Stimulated activated memory B cell treated with anti-CD40 and anti-IgM and Interleukin-4, amounts not matched to agents 10 μg/mL and 1 μg/mL and 100 μg/mL, for 72 hours (primary cell): ENCODE data around the gene NUCKS1.
"Not testable (repeated sequence)": the region's sequence is repeated elsewhere in the genome, so short reads cannot be mapped to it uniquely, and the experiment has no call there.

Experiments used
- ATAC-seq: fragments of 150-1000 bp; cut with Tn5 transposase; 2 replicates; pipeline ENCODE4 v1.10.0; 2021
- H3K27ac Mint-ChIP-seq: one replicate; pipeline ENCODE4 v1.8.0; 2022; ENCODE audit warnings: mild to moderate bottlenecking, mixed read lengths
- H3K27me3 Mint-ChIP-seq: one replicate; pipeline ENCODE4 v1.8.0; 2022; ENCODE audit warnings: mixed read lengths
- H3K36me3 Mint-ChIP-seq: one replicate; pipeline ENCODE4 v1.8.0; 2022; ENCODE audit warnings: mixed read lengths
- H3K4me1 Mint-ChIP-seq: one replicate; pipeline ENCODE4 v1.8.0; 2022; ENCODE audit warnings: mixed read lengths
- H3K4me3 Mint-ChIP-seq: one replicate; pipeline ENCODE4 v1.8.0; 2022; ENCODE audit warnings: mild to moderate bottlenecking, moderate library complexity, mixed read lengths
- H3K9me3 Mint-ChIP-seq: one replicate; pipeline ENCODE4 v1.8.0; 2022; ENCODE audit warnings: mixed read lengths

Gene NUCKS1

GRCh38 chr1:205720740-205721139, 29.2 kb downstream of the NUCKS1 start:
- peaks cover 61% of the 10 kb centered on the region for H3K36me3 Mint-ChIP-seq
- H3K27ac Mint-ChIP-seq, H3K4me1 Mint-ChIP-seq, H3K9me3 Mint-ChIP-seq, H3K4me3 Mint-ChIP-seq, ATAC-seq, H3K27me3 Mint-ChIP-seq: not testable (repeated sequence)

DNA sequence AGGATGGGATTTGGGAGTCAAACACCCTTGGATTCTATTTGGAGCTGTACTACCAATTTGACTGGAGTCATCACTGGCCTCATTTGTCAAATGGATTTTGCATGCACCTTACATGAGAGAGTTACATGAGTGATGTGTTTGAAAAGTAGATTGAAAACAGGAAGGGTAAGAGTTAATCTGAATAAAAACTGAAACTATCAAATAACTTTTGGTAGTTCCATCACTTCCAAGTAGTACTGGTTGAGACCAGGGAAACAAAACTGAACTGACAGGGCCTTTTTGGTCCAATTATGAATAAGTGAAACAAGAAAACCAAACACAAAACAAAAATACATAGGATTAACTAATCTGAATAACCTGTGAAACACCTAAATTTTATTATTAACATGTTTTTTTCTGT, 30.2 kb downstream of the NUCKS1 start:
- ATAC-seq, result no peak
- H3K4me3 Mint-ChIP-seq, result no peak overlapping the region
- H3K27ac Mint-ChIP-seq, result no peak overlapping the region
- no peaks in the 10 kb centered on the region for H3K27me3 Mint-ChIP-seq
- no peaks in the 10 kb centered on the region for H3K4me1 Mint-ChIP-seq
- no peaks in the 10 kb centered on the region for H3K9me3 Mint-ChIP-seq
- H3K36me3 Mint-ChIP-seq, result peaks cover 68% of the 10 kb centered on the region

DNA sequence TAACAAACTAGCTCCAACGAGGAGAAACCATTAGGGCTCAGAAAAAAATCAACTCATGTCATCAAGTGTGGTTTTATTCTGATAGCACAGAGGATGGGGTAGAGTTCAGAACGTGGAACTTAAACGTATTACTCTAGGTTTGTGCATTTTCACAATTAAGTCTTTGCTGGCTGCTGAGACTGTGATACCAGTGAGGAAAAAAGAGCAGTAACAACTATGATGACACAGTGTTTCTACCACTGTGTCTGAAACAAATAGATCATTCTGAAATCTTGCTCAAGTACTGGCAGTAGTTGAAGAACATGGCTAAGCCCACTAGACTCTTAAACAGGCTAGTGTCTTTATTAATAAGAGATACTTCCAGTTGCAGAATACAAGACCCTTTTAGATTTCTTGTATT, 31.0 kb downstream of the NUCKS1 start:
- Mint-ChIP-seq H3K27me3 (no peaks in the 10 kb centered on the region), H3K4me3 (no peak overlapping the region), H3K36me3 (peaks cover 68% of the 10 kb centered on the region), H3K4me1 (no peaks in the 10 kb centered on the region), H3K27ac (no peak overlapping the region), H3K9me3 (no peaks in the 10 kb centered on the region)
- no peak for ATAC-seq

- no peaks in the 10 kb centered on the region for H3K9me3 Mint-ChIP-seq
- peaks cover 52% of the 10 kb centered on the region for H3K36me3 Mint-ChIP-seq
- H3K4me1 Mint-ChIP-seq, result no peaks in the 10 kb centered on the region
- no peak overlapping the region for H3K27ac Mint-ChIP-seq
- no peaks in the 10 kb centered on the region for H3K27me3 Mint-ChIP-seq
- no peak overlapping the region for H3K4me3 Mint-ChIP-seq
- ATAC-seq, result no peak
These were observed 33.4 kb downstream of the NUCKS1 start for GRCh38 chr1:205716371-205717132.

GRCh38 chr1:205715628-205716027, 34.4 kb downstream of the NUCKS1 start:
- no peak overlapping the region for H3K4me3 Mint-ChIP-seq
- no peaks in the 10 kb centered on the region for H3K27me3 Mint-ChIP-seq
- peak overlapping the region; percentile 49 for H3K27ac Mint-ChIP-seq
- H3K9me3 Mint-ChIP-seq, result no peaks in the 10 kb centered on the region
- ATAC-seq, result no peak
- H3K36me3 Mint-ChIP-seq, result peaks cover 46% of the 10 kb centered on the region
- peaks cover 7% of the 10 kb centered on the region for H3K4me1 Mint-ChIP-seq

DNA sequence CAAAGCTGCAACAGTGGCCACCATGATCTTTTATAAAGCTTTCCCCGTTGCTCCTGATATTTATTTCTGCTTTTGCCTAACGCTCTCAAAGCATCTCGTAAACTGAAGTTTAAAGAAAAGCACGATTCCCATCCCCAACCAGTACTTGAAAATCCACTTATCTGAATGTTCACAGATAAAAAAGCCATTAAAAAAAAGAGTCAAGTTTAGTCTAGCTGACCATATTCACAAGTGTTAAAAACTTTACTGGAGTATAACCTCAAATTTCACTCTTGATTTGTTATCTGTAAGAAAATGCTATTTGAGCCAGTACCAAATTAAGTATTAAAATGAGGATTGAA, 35.1 kb downstream of the NUCKS1 start:
- Mint-ChIP-seq H3K4me1 (peaks cover 9% of the 10 kb centered on the region), H3K9me3 (no peaks in the 10 kb centered on the region), H3K36me3 (peaks cover 41% of the 10 kb centered on the region), H3K27me3 (no peaks in the 10 kb centered on the region), H3K4me3 (no peak overlapping the region), H3K27ac (peak overlapping the region; percentile 49)
- no peak for ATAC-seq

DNA sequence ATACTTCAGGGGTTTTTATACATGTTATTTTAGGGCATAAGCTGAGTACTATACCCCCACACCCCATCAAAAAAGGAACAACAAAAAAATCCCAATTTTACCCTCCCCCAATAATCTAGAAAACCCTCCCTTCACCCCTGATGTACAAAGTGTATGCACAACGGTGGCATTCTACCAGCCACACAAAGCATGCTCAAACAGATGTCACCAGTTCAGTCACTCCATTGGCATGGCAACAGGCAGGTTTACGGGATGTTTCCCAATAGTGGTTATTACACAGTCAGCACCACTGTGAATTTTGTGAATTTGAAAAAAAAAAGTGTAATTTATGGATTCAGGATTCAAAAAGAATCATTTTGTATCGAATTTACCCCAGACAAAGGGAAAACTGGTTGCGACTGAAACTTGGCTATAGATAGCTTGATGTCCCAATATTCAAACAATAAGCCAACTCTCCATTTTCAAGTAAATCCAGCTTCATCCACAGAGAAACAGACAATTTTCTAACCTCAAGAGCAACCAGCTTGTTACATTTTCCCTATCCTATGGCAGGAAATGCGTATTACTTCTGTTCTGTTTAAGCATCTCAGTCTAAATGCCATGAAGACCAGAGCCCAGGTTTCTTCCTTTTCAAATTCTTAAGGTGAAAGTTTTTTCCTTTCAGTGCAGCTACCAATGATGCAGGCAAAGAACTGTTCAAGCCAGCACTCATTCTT, 35.6 kb downstream of the NUCKS1 start:
- Mint-ChIP-seq H3K4me1 (peaks cover 9% of the 10 kb centered on the region), H3K27me3 (no peaks in the 10 kb centered on the region), H3K36me3 (peaks cover 35% of the 10 kb centered on the region), H3K9me3 (no peaks in the 10 kb centered on the region), H3K27ac (no peak overlapping the region), H3K4me3 (no peak overlapping the region)
- no peak for ATAC-seq

GRCh38 chr1:205711105-205712048, 38.6 kb downstream of the NUCKS1 start:
- Mint-ChIP-seq H3K27ac (no peak overlapping the region), H3K4me1 (peaks cover 9% of the 10 kb centered on the region), H3K9me3 (no peaks in the 10 kb centered on the region), H3K27me3 (no peaks in the 10 kb centered on the region), H3K36me3 (peaks cover 10% of the 10 kb centered on the region), H3K4me3 (no peak overlapping the region)
- ATAC-seq, result peak; percentile 83

DNA sequence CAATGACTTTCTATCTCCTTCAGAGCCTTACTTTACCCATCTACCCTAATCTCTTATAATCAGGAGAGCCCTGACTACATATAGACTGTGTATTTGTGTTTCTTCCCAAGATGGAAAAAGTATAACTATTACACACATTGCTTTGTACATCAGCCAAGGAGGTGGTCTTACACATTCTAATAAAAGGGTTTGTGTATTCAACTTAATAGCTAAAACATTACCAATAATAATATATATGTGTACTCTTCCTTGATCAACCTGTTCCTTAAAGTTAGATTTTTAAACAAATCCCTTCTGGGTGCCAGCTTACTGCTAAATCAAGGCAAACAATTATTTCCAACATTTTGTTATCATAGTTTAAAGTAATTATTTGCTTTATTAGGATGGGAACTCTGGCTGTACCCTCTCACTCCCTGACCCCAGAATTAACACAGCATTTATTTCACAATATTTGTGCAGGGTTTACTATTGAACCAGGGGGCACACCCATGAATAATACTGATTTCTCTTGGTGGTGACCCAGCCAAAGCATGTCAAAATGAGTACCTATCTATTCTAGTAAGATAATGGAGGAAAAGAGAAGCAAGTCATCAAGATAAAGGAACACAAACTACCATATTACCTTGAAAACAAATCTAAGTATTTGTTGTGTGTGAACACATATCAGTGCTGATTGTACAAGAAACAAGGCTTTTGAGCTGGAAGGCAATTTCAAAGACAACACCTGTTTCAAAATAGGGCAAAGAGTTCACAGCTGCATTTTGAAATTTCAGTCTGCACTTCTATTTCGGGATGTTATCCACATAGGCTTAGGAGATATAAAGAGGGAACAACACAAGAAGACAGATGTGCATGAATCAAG, 39.5 kb downstream of the NUCKS1 start:
- peaks cover 4% of the 10 kb centered on the region for H3K36me3 Mint-ChIP-seq
- no peak for ATAC-seq
- peaks cover 9% of the 10 kb centered on the region for H3K4me1 Mint-ChIP-seq
- H3K9me3 Mint-ChIP-seq, result no peaks in the 10 kb centered on the region
- no peak overlapping the region for H3K27ac Mint-ChIP-seq
- no peak overlapping the region for H3K4me3 Mint-ChIP-seq
- no peaks in the 10 kb centered on the region for H3K27me3 Mint-ChIP-seq

DNA sequence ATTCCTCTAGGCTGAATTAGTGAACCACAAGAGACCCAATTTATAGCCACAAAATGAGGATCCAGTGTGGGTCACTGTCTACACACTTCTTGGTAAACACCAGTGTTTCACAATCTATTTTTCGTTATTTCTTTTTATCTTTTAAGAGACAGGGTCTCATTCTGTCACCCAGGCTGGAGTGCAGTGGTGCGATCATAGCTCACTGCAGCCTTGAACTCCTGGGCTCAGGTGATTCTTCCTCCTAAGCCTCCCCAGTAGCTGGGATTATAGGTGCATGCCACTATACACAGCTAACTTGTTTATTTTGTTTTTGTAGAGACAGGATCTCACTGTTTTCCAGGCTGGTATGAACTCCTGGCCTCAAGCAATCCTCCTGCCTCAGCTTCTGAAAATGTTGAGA, 40.3 kb downstream of the NUCKS1 start:
- Mint-ChIP-seq H3K4me3 (no peak overlapping the region), H3K9me3 (no peaks in the 10 kb centered on the region), H3K27ac (no peak overlapping the region), H3K36me3 (peaks cover 6% of the 10 kb centered on the region), H3K4me1 (peaks cover 15% of the 10 kb centered on the region), H3K27me3 (no peaks in the 10 kb centered on the region)
- no peak for ATAC-seq

DNA sequence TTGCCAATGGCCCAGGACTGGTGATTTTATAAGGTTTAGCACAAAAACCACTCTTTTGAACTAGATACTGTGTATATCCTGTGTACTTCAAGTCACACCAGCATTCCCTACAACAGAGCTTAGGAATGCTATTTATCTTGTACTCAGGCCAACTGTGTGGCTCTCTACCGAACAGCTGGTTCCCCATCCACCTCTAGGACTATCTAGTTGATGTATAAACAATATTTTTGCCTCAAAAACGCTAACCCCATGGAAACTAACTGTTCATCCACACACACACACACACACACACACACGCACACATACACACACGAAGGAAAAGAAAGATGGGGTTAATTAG, 41.0 kb downstream of the NUCKS1 start:
- Mint-ChIP-seq H3K4me1 (peaks cover 21% of the 10 kb centered on the region), H3K27me3 (no peaks in the 10 kb centered on the region), H3K27ac (no peak overlapping the region), H3K9me3 (no peaks in the 10 kb centered on the region), H3K36me3 (peaks cover 9% of the 10 kb centered on the region), H3K4me3 (no peak overlapping the region)
- ATAC-seq, result no peak

GRCh38 chr1:205706601-205707502, 43.1 kb downstream of the NUCKS1 start:
- ATAC-seq, result no peak
- no peaks in the 10 kb centered on the region for H3K27me3 Mint-ChIP-seq
- H3K9me3 Mint-ChIP-seq, result no peaks in the 10 kb centered on the region
- no peak overlapping the region for H3K27ac Mint-ChIP-seq
- H3K36me3 Mint-ChIP-seq, result peaks cover 17% of the 10 kb centered on the region
- peaks cover 32% of the 10 kb centered on the region for H3K4me1 Mint-ChIP-seq
- no peak overlapping the region for H3K4me3 Mint-ChIP-seq

DNA sequence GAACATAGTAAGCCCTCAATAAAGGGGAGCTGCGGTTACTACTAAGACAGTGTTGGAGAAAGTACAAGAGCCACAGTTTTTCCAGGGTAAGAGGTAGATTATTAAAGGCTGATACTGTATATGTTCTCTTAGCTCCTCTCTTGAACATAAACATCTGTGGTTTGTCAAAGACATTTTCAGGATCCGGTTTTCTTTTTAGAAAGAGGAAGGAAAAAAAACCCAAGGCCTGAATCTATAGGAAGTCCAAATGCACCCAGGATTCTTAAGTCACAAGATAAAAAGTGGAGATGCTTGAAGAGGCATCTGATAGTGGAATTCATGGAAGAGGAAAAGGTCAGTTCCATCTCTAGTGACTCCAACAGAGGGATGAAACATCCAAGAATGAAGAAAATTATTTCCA, 45.1 kb downstream of the NUCKS1 start:
- ATAC-seq, result no peak
- H3K27ac Mint-ChIP-seq, result no peak overlapping the region
- no peaks in the 10 kb centered on the region for H3K27me3 Mint-ChIP-seq
- H3K9me3 Mint-ChIP-seq, result no peaks in the 10 kb centered on the region
- peaks cover 17% of the 10 kb centered on the region for H3K36me3 Mint-ChIP-seq
- peaks cover 23% of the 10 kb centered on the region for H3K4me1 Mint-ChIP-seq
- no peak overlapping the region for H3K4me3 Mint-ChIP-seq

- Mint-ChIP-seq H3K36me3 (peaks cover 22% of the 10 kb centered on the region), H3K9me3 (no peaks in the 10 kb centered on the region), H3K4me1 (peaks cover 23% of the 10 kb centered on the region), H3K27me3 (no peaks in the 10 kb centered on the region), H3K27ac (no peak overlapping the region), H3K4me3 (no peak overlapping the region)
- no peak for ATAC-seq
These were observed 46.9 kb downstream of the NUCKS1 start for GRCh38 chr1:205703072-205703471.
